Choroid plexus epithelial cell (primary cell): ENCODE measurements around the gene CACNA2D3.

ENCODE experiments used
- DNase-seq: peaks from one replicate; pipeline ENCODE4 v3.0.0-alpha.2; 2010; ENCODE audit warnings: low read depth
- H3K4me3 ChIP-seq: 2 replicates; pipeline ENCODE4 v1.5.1; 2011; ENCODE audit warnings: low read depth, mild to moderate bottlenecking, control low read depth, low read length, moderate library complexity
- CTCF ChIP-seq: conservative IDR thresholded peaks from 2 replicates; pipeline ENCODE4 v1.5.1; 2011; ENCODE audit warnings: low read depth, mild to moderate bottlenecking, control low read depth, inconsistent platforms, low read length, moderate library complexity

Gene CACNA2D3

GRCh38 chr3:54772051-54772450 is 649.7 kb downstream of the CACNA2D3 start:
- no peak for DNase-seq
- no peak overlapping the region for H3K4me3 ChIP-seq
- no peak for TF ChIP-seq CTCF

- TF ChIP-seq CTCF = no peak
- no peak overlapping the region for H3K4me3 ChIP-seq
- no peak for DNase-seq
Observed at GRCh38 chr3:54772746-54773145, 650.4 kb downstream of the CACNA2D3 start.

GRCh38 chr3:54773271-54773670 is 650.9 kb downstream of the CACNA2D3 start:
- no peak overlapping the region for H3K4me3 ChIP-seq
- DNase-seq = no peak
- TF ChIP-seq CTCF = no peak

- no peak overlapping the region for H3K4me3 ChIP-seq
- no peak for TF ChIP-seq CTCF
Observed at GRCh38 chr3:54776601-54777000, 654.2 kb downstream of the CACNA2D3 start.

GRCh38 chr3:54777141-54777540 is 654.8 kb downstream of the CACNA2D3 start:
- no peak overlapping the region for H3K4me3 ChIP-seq
- TF ChIP-seq CTCF = no peak
- no peak for DNase-seq

More at GRCh38 chr3:54776601-54777000, 654.2 kb downstream of the CACNA2D3 start:
- DNase-seq = no peak

- TF ChIP-seq CTCF = no peak
- no peak overlapping the region for H3K4me3 ChIP-seq
- DNase-seq = no peak
Observed at GRCh38 chr3:54780336-54780735, 658.0 kb downstream of the CACNA2D3 start.

- no peak overlapping the region for H3K4me3 ChIP-seq
- no peak for DNase-seq
- no peak for TF ChIP-seq CTCF
Observed at GRCh38 chr3:54781728-54782127, 659.4 kb downstream of the CACNA2D3 start.
